CD1c-positive myeloid dendritic cell (primary cell): ENCODE results near the gene LAMC1.

ENCODE experiments used
- DNase-seq: peaks from one replicate; pipeline ENCODE4 v3.0.0-alpha.2; 2016; ENCODE audit errors: extremely low spot score

LAMC1 gene

DNA sequence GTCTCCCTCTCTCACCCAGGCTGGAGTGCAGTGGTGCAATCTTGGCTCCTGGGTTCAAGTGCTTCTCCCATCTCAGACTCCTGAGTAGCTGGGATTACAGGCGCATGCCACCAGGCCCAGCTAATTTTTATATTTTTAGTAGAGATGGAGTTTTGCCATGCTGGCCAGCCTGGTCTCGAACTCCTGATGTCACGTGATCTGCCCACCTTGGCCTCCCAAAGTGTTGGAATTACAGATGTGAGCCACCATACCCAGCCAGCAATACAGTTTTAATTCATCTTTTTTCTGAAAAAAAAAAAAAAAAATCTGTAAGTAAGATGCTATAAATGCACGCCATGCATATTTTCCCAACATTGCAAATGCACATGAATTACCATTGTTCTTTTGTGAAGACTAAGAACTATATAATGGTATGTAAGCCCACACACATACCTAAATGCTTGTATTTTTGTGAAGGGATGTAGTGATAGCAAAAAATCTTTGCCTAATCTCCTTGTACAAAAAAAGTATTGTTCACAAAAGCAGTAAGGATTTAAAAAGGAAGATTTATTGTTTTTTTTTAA lies 170.8 kb downstream of the LAMC1 start:
- no peak for DNase-seq

DNA sequence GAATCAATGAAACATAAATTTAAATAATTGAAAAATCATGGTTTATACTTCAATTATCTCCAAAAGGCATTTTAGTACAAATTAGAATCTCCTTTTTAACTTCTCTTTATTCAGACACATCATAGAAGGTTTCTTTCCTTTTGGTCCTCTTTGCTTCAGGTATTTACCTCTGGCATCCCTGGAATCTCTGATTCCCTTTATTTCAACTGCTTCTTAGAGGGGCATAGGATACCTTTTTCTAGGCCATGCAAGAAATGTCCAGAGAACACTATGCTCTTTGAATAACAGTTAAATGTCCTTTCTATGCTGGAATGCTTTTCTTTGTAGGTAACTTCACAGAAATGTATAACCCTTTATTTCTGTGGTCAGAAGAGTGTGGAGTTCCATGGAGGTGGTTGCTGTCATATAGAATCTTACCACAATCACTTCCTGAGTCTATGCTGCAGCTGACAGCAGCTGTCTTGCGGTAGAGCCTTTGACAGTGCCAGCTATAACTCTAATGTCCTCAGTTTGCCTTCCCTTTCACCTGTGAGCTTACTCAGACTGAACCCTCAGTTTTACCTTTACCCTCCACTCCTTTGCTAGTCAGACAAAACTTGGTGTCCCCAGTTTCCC lies 171.4 kb downstream of the LAMC1 start:
- no peak for DNase-seq

DNA sequence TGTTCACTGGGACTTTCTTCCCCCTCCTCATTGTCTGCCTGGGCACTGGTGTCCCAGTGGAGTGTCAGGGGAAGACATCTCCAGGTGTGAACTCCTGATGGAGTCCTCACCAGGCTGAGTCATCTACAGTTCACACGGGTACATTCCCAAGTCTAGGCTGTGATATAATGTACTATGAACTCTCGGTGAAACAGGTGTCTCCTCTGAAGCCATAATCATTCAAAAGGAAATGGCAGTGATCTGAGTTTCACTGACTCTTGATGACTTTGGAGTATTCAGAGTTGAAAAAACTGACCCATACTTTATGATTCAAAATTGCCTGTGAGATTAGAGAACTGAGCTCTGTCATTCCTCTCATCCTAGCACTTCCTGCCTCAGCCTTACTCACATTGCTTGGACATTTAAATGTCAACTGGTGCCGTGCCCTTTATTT lies 171.9 kb downstream of the LAMC1 start:
- no peak for DNase-seq
